Suppressor macrophage (primary cell): Measurements from ENCODE around the gene OR2T35.

Experiments
- DNase-seq, 4 experiments: peaks; one replicate each; pipeline ENCODE4 v3.0.0-alpha.2; 2020 to 2022

OR2T35 gene

GRCh38 chr1:248625971-248626370 lies 19.1 kb downstream of the OR2T35 start:
- DNase-seq, result peak in 2 of 4 experiments; percentile 9 to 14

GRCh38 chr1:248625166-248625565 lies 19.9 kb downstream of the OR2T35 start:
- DNase-seq, result no peak

- DNase-seq, result peak; percentile 35 to 74 (median 63)
These were observed 22.5 kb downstream of the OR2T35 start for GRCh38 chr1:248622570-248623001.

- no peak for DNase-seq
These were observed 23.3 kb downstream of the OR2T35 start for GRCh38 chr1:248621770-248622169.

GRCh38 chr1:248618878-248619277 lies 26.2 kb downstream of the OR2T35 start:
- peak; percentile 68 to 80 (median 72) for DNase-seq

GRCh38 chr1:248618119-248618518 lies 27.0 kb downstream of the OR2T35 start:
- no peak for DNase-seq

GRCh38 chr1:248613742-248614141 lies 31.3 kb downstream of the OR2T35 start:
- DNase-seq, result no peak

- DNase-seq, result peak; percentile 11 to 48 (median 31)
These were observed 33.1 kb downstream of the OR2T35 start for GRCh38 chr1:248611883-248612414.

- no peak for DNase-seq
These were observed 34.8 kb downstream of the OR2T35 start for GRCh38 chr1:248610301-248610700.

GRCh38 chr1:248599396-248599795 lies 45.7 kb downstream of the OR2T35 start:
- no peak for DNase-seq

- no peak for DNase-seq
These were observed 47.5 kb downstream of the OR2T35 start, which contains the start of gene OR2T10 for GRCh38 chr1:248597589-248597988. OR2T10 (minus strand) TSS chr1:248597700; CDS start chr1:248593768, 3,932 bp downstream.

- DNase-seq, result peak; percentile 51 to 83 (median 65)
These were observed 48.5 kb downstream of the OR2T35 start for GRCh38 chr1:248596615-248597014.

GRCh38 chr1:248593226-248593625 lies 51.9 kb downstream of the OR2T35 start:
- DNase-seq, result no peak

GRCh38 chr1:248592655-248593054 lies 52.4 kb downstream of the OR2T35 start:
- no peak for DNase-seq

- no peak for DNase-seq
These were observed 55.0 kb downstream of the OR2T35 start for GRCh38 chr1:248590055-248590454.

GRCh38 chr1:248589334-248589733 lies 55.7 kb downstream of the OR2T35 start:
- DNase-seq, result no peak
